T1000 (cell line): ENCODE measurements around the gene VSTM1.

Source experiments
- DNase-seq: peaks from one replicate; lab custom pipeline; 2025; ENCODE audit warnings: mixed read lengths; lab: John Stamatoyannopoulos, UW

The VSTM1 gene

GRCh38 chr19:54010474-54010873, 53.2 kb downstream of the VSTM1 start:
- no peak for DNase-seq

GRCh38 chr19:54009440-54009839, 54.3 kb downstream of the VSTM1 start:
- no peak for DNase-seq

GRCh38 chr19:54002495-54003315, 61.0 kb downstream of the VSTM1 start:
- DNase-seq = no peak

- no peak for DNase-seq
Observed at GRCh38 chr19:54001496-54001895, 62.2 kb downstream of the VSTM1 start.

DNA sequence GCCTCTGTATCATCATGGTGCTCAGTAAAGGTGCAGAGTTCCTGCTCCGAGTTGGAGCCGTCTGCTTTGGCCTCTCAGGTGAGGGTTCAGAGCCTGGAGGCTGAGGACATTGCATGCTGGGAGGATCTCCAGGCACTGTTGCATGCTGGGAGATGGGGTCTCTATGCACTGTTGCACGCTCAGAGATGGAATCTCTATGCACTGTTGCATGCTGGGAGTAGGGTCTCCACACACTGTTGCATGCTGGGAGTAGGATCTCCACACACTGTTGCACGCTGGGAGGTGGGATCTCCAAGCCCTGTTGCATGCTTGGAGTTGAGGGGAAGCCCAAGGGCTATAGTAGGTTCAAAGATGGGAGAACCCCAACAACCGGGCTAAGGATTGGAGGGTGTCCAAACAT, 64.0 kb downstream of the VSTM1 start:
- no peak for DNase-seq

- no peak for DNase-seq
Observed at GRCh38 chr19:53998223-53998622, 65.5 kb downstream of the VSTM1 start.

DNA sequence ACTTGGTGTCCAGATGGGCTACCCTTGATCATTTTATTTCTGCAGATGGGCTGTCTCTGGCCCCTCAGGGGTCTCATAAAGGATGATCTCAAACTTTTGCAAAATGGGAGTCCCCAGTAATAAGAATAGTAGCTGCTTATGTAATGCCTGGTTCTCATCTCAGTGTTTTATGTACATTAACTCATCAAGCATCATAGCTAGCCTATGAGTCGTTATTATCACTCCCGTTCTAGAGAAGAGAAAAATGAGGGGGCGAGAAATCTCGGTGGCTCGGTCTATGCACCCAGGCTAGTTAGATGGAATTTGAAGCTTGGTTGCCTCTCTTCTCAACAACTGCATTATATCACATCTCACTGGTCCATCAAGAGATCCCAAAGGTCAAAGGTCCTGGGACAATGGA, 68.9 kb downstream of the VSTM1 start:
- DNase-seq = no peak

DNA sequence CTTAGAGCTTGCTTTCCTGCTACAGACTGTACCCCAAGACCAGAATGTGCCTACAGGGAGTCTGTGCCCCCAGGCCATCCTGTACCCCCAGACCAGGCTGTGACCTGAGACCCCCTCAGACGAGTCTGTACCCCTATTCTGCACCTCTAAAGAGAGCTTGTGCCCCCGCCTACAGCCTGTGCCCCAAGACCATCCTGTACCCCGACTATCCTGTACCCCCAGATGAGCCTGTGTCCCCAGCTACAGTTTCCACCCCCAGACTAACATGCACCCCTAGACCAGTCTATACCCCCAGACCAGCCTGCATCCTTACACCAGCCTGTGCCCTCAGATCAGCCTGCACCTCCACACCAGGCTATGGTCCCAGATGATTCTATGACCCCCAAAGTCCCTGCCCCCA, 70.2 kb downstream of the VSTM1 start:
- no peak for DNase-seq

DNA sequence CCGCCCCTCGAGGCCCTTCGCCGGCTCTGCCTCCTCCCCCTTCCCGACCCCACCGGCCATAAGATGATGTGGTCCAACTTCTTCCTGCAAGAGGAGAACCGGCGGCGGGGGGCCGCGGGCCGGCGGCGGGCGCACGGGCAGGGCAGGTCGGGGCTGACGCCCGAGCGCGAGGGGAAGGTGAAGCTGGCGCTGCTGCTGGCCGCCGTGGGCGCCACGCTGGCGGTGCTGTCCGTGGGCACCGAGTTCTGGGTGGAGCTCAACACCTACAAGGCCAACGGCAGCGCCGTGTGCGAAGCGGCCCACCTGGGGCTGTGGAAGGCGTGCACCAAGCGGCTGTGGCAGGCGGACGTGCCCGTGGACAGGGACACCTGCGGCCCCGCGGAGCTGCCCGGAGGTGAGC, 70.9 kb downstream of the VSTM1 start:
- DNase-seq = no peak

- DNase-seq = no peak
Observed at GRCh38 chr19:53992211-53992610, 71.5 kb downstream of the VSTM1 start.

DNA sequence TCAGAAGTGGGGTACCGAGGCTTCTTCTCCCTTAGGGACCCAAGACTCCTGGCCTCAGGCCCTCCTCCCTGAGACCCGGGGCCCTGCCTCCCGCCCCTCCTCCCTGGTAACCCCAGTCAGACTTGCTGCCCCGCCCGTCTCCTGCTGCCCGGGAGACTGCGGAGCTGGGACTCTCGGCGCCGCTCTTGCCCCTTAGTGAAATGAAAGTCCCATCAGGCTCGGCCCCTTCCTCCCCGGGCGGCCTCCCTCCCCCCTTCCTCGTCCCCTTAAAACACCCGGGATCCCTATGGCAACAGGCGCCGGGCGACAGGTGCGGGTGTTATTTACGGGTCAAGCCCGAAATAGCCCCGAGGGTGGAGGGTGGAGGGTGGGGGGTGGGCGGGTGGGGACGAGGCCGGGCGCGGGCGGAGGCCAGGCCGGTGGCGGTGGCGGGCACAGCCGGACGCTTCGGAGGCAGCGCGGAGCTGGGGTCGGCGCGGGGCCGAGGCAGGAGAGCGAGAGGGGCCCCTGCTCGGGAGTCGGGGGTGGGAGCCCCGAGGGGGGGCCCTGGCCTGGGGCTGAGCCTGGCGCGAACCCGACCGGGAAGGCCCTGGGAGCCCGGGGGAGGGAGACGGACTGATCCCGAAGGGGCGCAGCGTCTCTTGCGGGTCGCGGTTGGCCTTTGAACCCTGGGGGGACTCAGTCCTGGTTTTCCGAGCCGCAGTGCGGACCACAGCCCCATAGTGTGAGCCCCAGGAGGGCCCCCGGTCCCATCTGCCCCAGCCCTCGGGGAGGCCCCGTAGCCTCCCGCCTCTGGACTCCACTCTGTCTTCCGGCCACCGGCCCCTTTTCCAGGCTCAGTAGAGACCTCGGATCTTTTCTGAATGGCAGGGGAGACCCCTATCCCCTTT, 72.2 kb downstream of the VSTM1 start, which contains the start of gene CACNG6:
CACNG6 (plus strand) TSS at position 414 of the 890 bp plus-strand sequence. CDS start 1,241 bp downstream, outside the sequence.
- DNase-seq = no peak
